Neuronal stem cell (in vitro differentiated cells): ENCODE measurements around the gene GRIK4.

ENCODE experiments used
- DNase-seq: peaks from one replicate; pipeline ENCODE4 v3.0.0-alpha.2; 2013; ENCODE audit warnings: low spot score
- H2AFZ ChIP-seq: one replicate; pipeline ENCODE4 v1.6.1; 2013; ENCODE audit warnings: mild to moderate bottlenecking, low read length, inconsistent platforms
- H2AK5ac ChIP-seq: 2 replicates; pipeline ENCODE4 v1.6.1; 2013; ENCODE audit warnings: low read depth, mild to moderate bottlenecking, inconsistent platforms, low read length, moderate library complexity, mixed read lengths
- H2BK120ac ChIP-seq: 2 replicates; pipeline ENCODE4 v1.6.1; 2013; ENCODE audit warnings: low read depth, mild to moderate bottlenecking, inconsistent platforms, low read length, moderate library complexity, mixed read lengths
- H2BK12ac ChIP-seq: one replicate; pipeline ENCODE4 v1.6.1; 2013; ENCODE audit warnings: low read length, inconsistent platforms
- H2BK15ac ChIP-seq: 2 replicates; pipeline ENCODE4 v1.6.1; 2013; ENCODE audit warnings: mild to moderate bottlenecking, low read length, inconsistent platforms, mixed read lengths
- H2BK5ac ChIP-seq: one replicate; pipeline ENCODE4 v1.6.1; 2013; ENCODE audit warnings: inconsistent platforms, mild to moderate bottlenecking, low read length, moderate library complexity
- H3K14ac ChIP-seq: one replicate; pipeline ENCODE4 v1.6.1; 2013; ENCODE audit warnings: low read length, inconsistent platforms
- H3K18ac ChIP-seq: 2 replicates; pipeline ENCODE4 v1.6.1; 2013; ENCODE audit warnings: low read length, inconsistent platforms
- H3K23ac ChIP-seq: 2 replicates; pipeline ENCODE4 v1.6.1; 2013; ENCODE audit warnings: low read depth, mild to moderate bottlenecking, mixed read lengths, low read length, inconsistent platforms; ENCODE audit not compliant: poor library complexity
- H3K27ac ChIP-seq: replicated peaks from 3 replicates; pipeline ENCODE4 v1.5.1; 2013; ENCODE audit warnings: low read length, inconsistent platforms
- H3K27me3 ChIP-seq, 3 experiments: 2 replicates each; pipeline ENCODE4 v1.6.1; 2013; ENCODE audit warnings: low read length in 3 of 3, mild to moderate bottlenecking in 2 of 3, inconsistent platforms in 1 of 3, low read depth in 1 of 3, mixed read lengths in 1 of 3, moderate library complexity in 1 of 3; ENCODE audit not compliant: control insufficient read depth in 3 of 3, insufficient read depth in 3 of 3
- H3K36me3 ChIP-seq, 2 donors: replicated peaks in 1 of 2; 2 replicates each; pipeline ENCODE4 v1.6.1; 2013; ENCODE audit warnings: low read length in 2 of 2; ENCODE audit not compliant: control insufficient read depth in 2 of 2, insufficient read depth in 2 of 2
- H3K4ac ChIP-seq: 2 replicates; pipeline ENCODE4 v1.6.1; 2013; ENCODE audit warnings: inconsistent platforms, mild to moderate bottlenecking, low read length, moderate library complexity
- H3K4me1 ChIP-seq, 2 donors: 1 replicate in 1 of 2; 2 replicates in 1 of 2; pipeline ENCODE4 v1.6.1; 2013; ENCODE audit warnings: low read length in 2 of 2, low read depth in 1 of 2; ENCODE audit not compliant: control insufficient read depth in 2 of 2, insufficient read depth in 1 of 2
- H3K4me2 ChIP-seq: one replicate; pipeline ENCODE4 v1.6.1; 2013; ENCODE audit warnings: mild to moderate bottlenecking, low read length, inconsistent platforms; ENCODE audit not compliant: insufficient read depth, poor library complexity, severe bottlenecking
- H3K4me3 ChIP-seq, 2 donors: 2 replicates each; pipeline ENCODE4 v1.5.1; 2013; ENCODE audit warnings: low read length in 2 of 2, mild to moderate bottlenecking in 2 of 2, inconsistent platforms in 1 of 2, moderate library complexity in 1 of 2
- H3K79me1 ChIP-seq: one replicate; pipeline ENCODE4 v1.6.1; 2013; ENCODE audit warnings: low read depth, mild to moderate bottlenecking, inconsistent platforms, low read length, moderate library complexity
- H3K9ac ChIP-seq: one replicate; pipeline ENCODE4 v1.6.1; 2013; ENCODE audit warnings: mild to moderate bottlenecking, low read depth, low read length, inconsistent platforms; ENCODE audit not compliant: poor library complexity
- H3K9me3 ChIP-seq, 2 donors: replicated peaks in 1 of 2; 2 replicates each; pipeline versions ENCODE3 to v1.6.1; 2013; ENCODE audit warnings: low read length in 2 of 2, mild to moderate bottlenecking in 2 of 2, inconsistent platforms in 1 of 2, low read depth in 1 of 2, mixed read lengths in 1 of 2, moderate library complexity in 1 of 2; ENCODE audit not compliant: control insufficient read depth in 2 of 2, insufficient read depth in 1 of 2
- H4K8ac ChIP-seq: one replicate; pipeline ENCODE4 v1.6.1; 2013; ENCODE audit warnings: low read depth, mild to moderate bottlenecking, inconsistent platforms, low read length, moderate library complexity
- H4K91ac ChIP-seq: one replicate; pipeline ENCODE4 v1.6.1; 2013; ENCODE audit warnings: low read length, low read depth, mild to moderate bottlenecking, inconsistent platforms; ENCODE audit not compliant: poor library complexity
- WGBS, 2 donors: extraction: QIAGEN DNeasy Blood & Tissue Kit; methylation state at CpG; one replicate each; pipeline ENCODE4 v1.1.7; 2013; ENCODE audit warnings: missing lambda C conversion rate in 2 of 2, mixed read lengths in 1 of 2; ENCODE audit not compliant: insufficient read length in 2 of 2, insufficient replicate concordance in 1 of 2; ENCODE audit errors: extremely low coverage in 2 of 2; 5-methylcytosine and 5-hydroxymethylcytosine counted together

The GRIK4 gene

DNA sequence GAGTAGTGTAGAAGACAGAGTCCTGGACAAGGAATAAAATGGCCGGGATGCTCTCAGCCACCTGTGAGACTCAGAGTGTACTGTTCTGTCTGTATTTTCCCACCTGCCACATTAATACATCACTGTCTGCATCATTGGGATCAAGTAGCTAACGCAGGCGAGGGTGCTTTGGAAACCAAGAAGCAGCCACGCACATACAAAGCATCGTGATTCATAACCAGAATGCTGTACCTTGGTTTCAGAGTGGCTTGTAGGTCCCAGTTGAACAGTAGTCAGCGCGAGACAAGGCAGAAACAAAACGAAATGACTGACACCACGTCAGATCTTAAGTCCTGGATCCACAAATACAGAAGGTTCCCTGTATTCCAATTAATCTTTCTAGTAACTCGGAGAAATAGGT, 198.3 kb downstream of the GRIK4 start:
- Histone ChIP-seq H3K4ac (no peak overlapping the region), H3K14ac (no peak overlapping the region), H2BK15ac (no peak overlapping the region), H2BK12ac (no peak overlapping the region), H3K36me3 (no peaks in the 10 kb centered on the region), H3K4me2 (no peak overlapping the region), H3K9ac (no peak overlapping the region), H3K4me3 (no peak overlapping the region), H2AFZ (no peak overlapping the region), H4K91ac (no peak overlapping the region), H2BK5ac (no peak overlapping the region), H3K27ac (no peak overlapping the region), H3K23ac (no peak overlapping the region), H3K27me3 (peaks cover 0 to 4% (median 0%) of the 10 kb centered on the region in 3 experiments), H3K4me1 (peaks cover 9 to 52% of the 10 kb centered on the region in 2 donors), H3K18ac (no peak overlapping the region), H2AK5ac (no peak overlapping the region), H3K79me1 (no peaks in the 10 kb centered on the region), H4K8ac (no peak overlapping the region), H3K9me3 (peaks cover 3 to 25% of the 10 kb centered on the region in 2 donors), H2BK120ac (no peak overlapping the region)
- WGBS, 2 donors = no CpG with 5 or more reads among the region's 10 CpGs
- no peak for DNase-seq

DNA sequence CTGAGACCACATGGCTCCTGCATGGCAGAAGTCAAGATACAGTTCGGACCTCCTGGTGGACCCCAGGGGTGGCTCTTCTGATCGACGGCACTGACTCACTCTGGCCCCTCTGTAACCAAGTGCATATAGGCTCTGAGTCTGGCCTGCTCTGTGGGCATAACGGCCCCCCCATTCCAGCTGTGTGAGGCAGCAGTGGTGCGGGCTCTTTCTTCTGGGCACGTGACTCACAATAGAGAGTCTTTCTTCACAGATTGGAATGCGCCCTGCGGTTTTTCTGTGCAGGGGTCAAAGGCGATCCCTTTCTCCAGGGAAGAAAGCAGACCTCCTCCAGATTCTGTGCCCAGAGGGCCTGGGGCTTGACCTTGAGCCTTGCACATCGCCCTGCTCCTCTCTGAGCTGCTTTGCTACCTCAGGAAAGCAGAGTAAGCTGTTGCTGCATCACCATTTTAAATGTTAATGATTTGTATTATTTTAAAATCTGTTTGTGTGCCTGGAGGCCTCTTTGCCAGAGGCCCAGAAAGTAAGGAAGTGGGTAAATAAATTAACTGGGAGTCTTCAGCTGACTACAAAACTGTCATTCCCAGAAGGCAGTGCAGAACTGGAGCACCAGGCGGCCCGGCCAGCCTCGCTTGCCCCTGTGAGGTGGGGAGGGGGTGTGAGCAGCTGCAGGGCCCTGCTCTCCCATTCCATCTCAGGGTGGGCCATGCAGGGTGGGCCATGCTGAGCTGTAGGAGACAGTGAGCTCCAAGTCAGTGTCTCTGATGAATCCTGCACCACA, 199.0 kb downstream of the GRIK4 start:
- H3K23ac ChIP-seq = no peak overlapping the region
- no peak overlapping the region for H2AK5ac ChIP-seq
- H3K27me3 ChIP-seq = peaks cover 0 to 4% (median 0%) of the 10 kb centered on the region in 3 experiments
- H3K4ac ChIP-seq = no peak overlapping the region
- no peak overlapping the region for H2BK120ac ChIP-seq
- no CpG with 5 or more reads among the region's 13 CpGs for WGBS, 2 donors
- no peak overlapping the region for H3K27ac ChIP-seq
- H4K8ac ChIP-seq = no peak overlapping the region
- no peak overlapping the region for H2BK12ac ChIP-seq
- no peak overlapping the region for H3K18ac ChIP-seq
- H3K4me1 ChIP-seq = peaks cover 9 to 52% of the 10 kb centered on the region in 2 donors
- no peak overlapping the region for H3K9ac ChIP-seq
- no peaks in the 10 kb centered on the region for H3K36me3 ChIP-seq
- peak; percentile 55 for DNase-seq
- no peak overlapping the region for H2BK15ac ChIP-seq
- no peak overlapping the region for H2AFZ ChIP-seq
- H3K9me3 ChIP-seq = peaks cover 3 to 22% of the 10 kb centered on the region in 2 donors
- no peak overlapping the region for H3K14ac ChIP-seq
- H3K4me2 ChIP-seq = no peak overlapping the region
- H3K79me1 ChIP-seq = no peaks in the 10 kb centered on the region
- no peak overlapping the region for H3K4me3 ChIP-seq
- no peak overlapping the region for H2BK5ac ChIP-seq
- H4K91ac ChIP-seq = no peak overlapping the region

GRCh38 chr11:120712014-120712413, 200.5 kb downstream of the GRIK4 start:
- H3K18ac ChIP-seq = no peak overlapping the region
- no peak overlapping the region for H3K27ac ChIP-seq
- no peaks in the 10 kb centered on the region for H3K79me1 ChIP-seq
- H2AFZ ChIP-seq = no peak overlapping the region
- H2BK15ac ChIP-seq = no peak overlapping the region
- H2BK120ac ChIP-seq = no peak overlapping the region
- H3K4ac ChIP-seq = no peak overlapping the region
- no peak for DNase-seq
- no peak overlapping the region for H3K23ac ChIP-seq
- peaks cover 0 to 4% (median 0%) of the 10 kb centered on the region in 3 experiments for H3K27me3 ChIP-seq
- H3K4me1 ChIP-seq = peaks cover 9 to 52% of the 10 kb centered on the region in 2 donors
- H3K36me3 ChIP-seq = no peaks in the 10 kb centered on the region
- no peak overlapping the region for H2BK12ac ChIP-seq
- H2BK5ac ChIP-seq = no peak overlapping the region
- H3K9me3 ChIP-seq = peaks cover 3 to 14% of the 10 kb centered on the region in 2 donors
- H3K14ac ChIP-seq = no peak overlapping the region
- no peak overlapping the region for H2AK5ac ChIP-seq
- H3K4me3 ChIP-seq = no peak overlapping the region
- no peak overlapping the region for H4K8ac ChIP-seq
- H4K91ac ChIP-seq = no peak overlapping the region
- no peak overlapping the region for H3K9ac ChIP-seq
- no peak overlapping the region for H3K4me2 ChIP-seq
- no CpG with 5 or more reads among the region's 6 CpGs for WGBS, 2 donors

- Histone ChIP-seq H3K14ac (no peak overlapping the region), H4K91ac (no peak overlapping the region)
These were observed 201.3 kb downstream of the GRIK4 start for GRCh38 chr11:120712881-120713280.

More at GRCh38 chr11:120712881-120713280, 201.3 kb downstream of the GRIK4 start:
- no peak overlapping the region for H3K23ac ChIP-seq
- H2BK15ac ChIP-seq = no peak overlapping the region
- no peak overlapping the region for H3K4ac ChIP-seq
- peaks cover 9 to 52% of the 10 kb centered on the region in 2 donors for H3K4me1 ChIP-seq
- no peak for DNase-seq
- no CpG with 5 or more reads among the region's 4 CpGs for WGBS, 2 donors
- H3K27ac ChIP-seq = no peak overlapping the region
- no peak overlapping the region for H3K9ac ChIP-seq
- H3K4me3 ChIP-seq = no peak overlapping the region
- no peaks in the 10 kb centered on the region for H3K79me1 ChIP-seq
- no peak overlapping the region for H2BK120ac ChIP-seq
- no peak overlapping the region for H3K18ac ChIP-seq
- H3K36me3 ChIP-seq = no peaks in the 10 kb centered on the region
- no peak overlapping the region for H2BK5ac ChIP-seq
- H2BK12ac ChIP-seq = no peak overlapping the region
- H3K27me3 ChIP-seq = peaks cover 0 to 4% (median 0%) of the 10 kb centered on the region in 3 experiments
- no peak overlapping the region for H2AFZ ChIP-seq
- peaks cover 0 to 5% of the 10 kb centered on the region in 2 donors for H3K9me3 ChIP-seq
- H2AK5ac ChIP-seq = no peak overlapping the region
- H3K4me2 ChIP-seq = no peak overlapping the region
- H4K8ac ChIP-seq = no peak overlapping the region
